GM13977 (cell line): ENCODE results near the gene PI16.
"Not testable (repeated sequence)": the region's sequence is repeated elsewhere in the genome, so short reads cannot be mapped to it uniquely, and the experiment has no call there.

Experiments used
- DNase-seq: peaks from one replicate; pipeline ENCODE4 v3.0.0; 2012; ENCODE audit warnings: low spot score
- in situ Hi-C: fragments of 300-500 bp; cut with MboI; formaldehyde crosslinking; loops from one replicate; pipeline ENCODE4 v1.12.0; 2022; ENCODE audit warnings: low sequenced_read_pairs, low pct_unique_long_range_greater_than_20kb, mixed read lengths, inconsistent platforms; ENCODE audit not compliant: unreplicated experiment
- TF ChIP-seq, protein P1 (sequence below): IDR thresholded peaks from 2 replicates; pipeline ENCODE4 v1.5.1; 2012; ENCODE audit warnings: mild to moderate bottlenecking, control low read depth; ENCODE audit not compliant: insufficient read depth; ENCODE audit errors: extremely low read depth, missing control alignments

Gene PI16

GRCh38 chr6:36985417-36985807, 30.9 kb downstream of the PI16 start:
- TF ChIP-seq, protein P1, sequence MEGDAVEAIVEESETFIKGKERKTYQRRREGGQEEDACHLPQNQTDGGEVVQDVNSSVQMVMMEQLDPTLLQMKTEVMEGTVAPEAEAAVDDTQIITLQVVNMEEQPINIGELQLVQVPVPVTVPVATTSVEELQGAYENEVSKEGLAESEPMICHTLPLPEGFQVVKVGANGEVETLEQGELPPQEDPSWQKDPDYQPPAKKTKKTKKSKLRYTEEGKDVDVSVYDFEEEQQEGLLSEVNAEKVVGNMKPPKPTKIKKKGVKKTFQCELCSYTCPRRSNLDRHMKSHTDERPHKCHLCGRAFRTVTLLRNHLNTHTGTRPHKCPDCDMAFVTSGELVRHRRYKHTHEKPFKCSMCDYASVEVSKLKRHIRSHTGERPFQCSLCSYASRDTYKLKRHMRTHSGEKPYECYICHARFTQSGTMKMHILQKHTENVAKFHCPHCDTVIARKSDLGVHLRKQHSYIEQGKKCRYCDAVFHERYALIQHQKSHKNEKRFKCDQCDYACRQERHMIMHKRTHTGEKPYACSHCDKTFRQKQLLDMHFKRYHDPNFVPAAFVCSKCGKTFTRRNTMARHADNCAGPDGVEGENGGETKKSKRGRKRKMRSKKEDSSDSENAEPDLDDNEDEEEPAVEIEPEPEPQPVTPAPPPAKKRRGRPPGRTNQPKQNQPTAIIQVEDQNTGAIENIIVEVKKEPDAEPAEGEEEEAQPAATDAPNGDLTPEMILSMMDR: no peak
- DNase-seq: peak; percentile 24
- in situ Hi-C loops: no loop called here

GRCh38 chr6:36985808-36986703, 31.5 kb downstream of the PI16 start, which contains the start of gene MTCH1:
Gene MTCH1, minus strand, starts transcription at chr6:36986196. Its CDS starts 23 bp downstream, at chr6:36986173.
- TF ChIP-seq, protein P1: no peak
- in situ Hi-C loops: no loop called here

DNA sequence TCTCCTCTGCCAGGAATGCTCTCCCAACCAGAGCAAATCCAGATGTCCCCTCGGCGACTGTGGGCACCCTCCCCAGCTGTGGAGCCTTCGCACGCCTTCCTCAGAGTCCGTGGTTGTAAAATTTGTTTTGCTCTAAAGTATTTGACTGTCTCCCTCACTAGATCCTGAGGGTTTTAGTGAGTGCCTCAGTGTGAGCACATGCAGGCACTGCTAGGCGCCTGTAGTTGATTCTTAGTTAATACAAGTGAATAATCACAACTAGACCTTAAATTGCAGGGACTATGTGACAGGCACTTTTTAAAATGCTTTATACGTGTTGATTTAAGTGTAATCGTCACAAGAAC, 32.1 kb downstream of the PI16 start:
- TF ChIP-seq, protein P1: no peak
- peak; percentile 57 for DNase-seq
- in situ Hi-C loops: no loop called here

More at GRCh38 chr6:36985808-36986703, 31.5 kb downstream of the PI16 start, which contains the start of gene MTCH1:
- DNase-seq: peak; percentile 99

- in situ Hi-C loops: no loop called here
- TF ChIP-seq, protein P1: no peak
These were observed 34.7 kb downstream of the PI16 start for GRCh38 chr6:36989264-36989663.

DNA sequence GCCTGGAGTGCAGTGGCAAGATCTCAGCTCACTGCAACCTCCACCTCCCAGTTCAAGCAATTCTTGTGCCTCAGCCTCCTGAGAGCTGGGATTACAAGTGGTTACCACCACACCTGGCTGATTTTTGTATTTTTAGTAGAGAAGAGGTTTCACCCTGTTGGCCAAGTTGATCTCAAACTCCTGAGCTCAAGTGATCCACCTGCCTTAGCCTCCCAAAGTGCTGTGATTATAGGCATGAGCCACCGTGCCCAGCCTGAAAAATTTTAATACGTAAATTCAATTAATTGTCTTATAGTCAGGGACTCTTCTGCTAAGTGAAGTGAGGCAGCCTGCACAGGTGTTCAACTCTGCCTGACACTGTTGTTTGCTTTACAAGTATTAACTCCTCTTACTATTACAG, 35.9 kb downstream of the PI16 start:
- in situ Hi-C loops: not testable (repeated sequence)

More at GRCh38 chr6:36989264-36989663, 34.7 kb downstream of the PI16 start:
- no peak for DNase-seq

DNA sequence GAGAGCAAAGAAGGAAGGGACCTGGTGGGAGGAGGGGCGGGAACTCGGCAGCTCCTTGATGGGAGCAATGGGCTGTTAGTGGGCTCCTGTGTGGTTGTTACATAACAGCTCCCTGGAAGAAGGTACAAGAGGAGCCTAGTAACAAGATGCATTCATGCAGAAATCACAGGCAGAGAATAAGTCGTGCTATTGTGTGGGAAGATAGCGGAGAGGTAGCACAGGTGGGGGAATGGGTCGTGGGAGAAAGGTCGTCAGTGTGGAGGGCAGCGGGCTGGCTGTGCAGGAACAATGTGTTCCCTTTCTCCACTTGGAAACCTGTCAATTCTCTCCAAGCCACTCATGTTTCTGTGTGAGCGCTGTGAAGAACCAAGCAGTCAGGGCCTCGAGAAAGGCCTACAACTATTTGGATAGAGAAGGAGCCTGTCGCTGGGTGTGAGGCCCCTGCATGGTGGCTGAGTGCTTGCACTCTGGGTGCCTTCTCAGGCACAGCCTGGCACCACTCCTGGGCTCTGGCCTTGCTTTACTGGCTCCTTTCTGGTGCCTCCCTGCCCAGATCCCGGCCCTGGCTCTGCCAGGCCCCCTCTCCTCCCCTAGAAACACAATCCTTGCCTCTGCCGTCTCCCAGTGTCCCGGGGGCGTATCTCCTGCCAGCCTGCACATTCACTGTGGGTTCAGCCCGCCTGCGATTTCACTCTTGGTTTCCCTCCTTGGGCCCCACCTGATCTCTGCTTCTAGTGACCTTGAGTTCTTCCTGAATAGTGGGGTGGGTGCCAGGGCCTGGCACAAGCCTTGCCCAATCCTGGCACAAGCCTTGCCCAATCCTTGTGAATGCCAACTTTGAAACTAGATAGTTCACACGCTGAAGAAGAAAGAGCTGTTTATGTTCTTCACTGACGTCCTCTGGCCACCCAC, 43.5 kb downstream of the PI16 start:
- in situ Hi-C loops: no loop called here

More for the DNA sequence above, 35.9 kb downstream of the PI16 start:
- not testable (repeated sequence) for DNase-seq

More for the DNA sequence above, 43.5 kb downstream of the PI16 start:
- DNase-seq: no peak
- TF ChIP-seq, protein P1: no peak
